Liver (tissue), 9 donors: Measurements from ENCODE around the gene SLC6A5. TPM values are rescaled to one million over a fixed set of nuclear protein-coding genes. Genes with fewer than 3 reads are reported as not detected.

Experiments
- DNase-seq: peaks from one replicate; pipeline ENCODE4 v3.0.0-alpha.2; 2017; ENCODE audit warnings: low spot score
- H3K27ac ChIP-seq, 2 donors: one replicate each; pipeline ENCODE4 v1.7.0; 2013; ENCODE audit warnings: inconsistent platforms in 2 of 2, low read length in 2 of 2, control low read depth in 1 of 2, low read depth in 1 of 2, mild to moderate bottlenecking in 1 of 2
- H3K27me3 ChIP-seq, 4 donors: one replicate each; pipeline versions ENCODE4 v1.6.1 to v1.7.0; 2013; ENCODE audit warnings: low read length in 3 of 4, inconsistent platforms in 1 of 4, mild to moderate bottlenecking in 1 of 4, moderate library complexity in 1 of 4; ENCODE audit not compliant: control insufficient read depth in 4 of 4, insufficient read depth in 4 of 4
- H3K36me3 ChIP-seq, 4 donors: one replicate each; pipeline versions ENCODE4 v1.6.1 to v1.7.0; 2013; ENCODE audit warnings: low read length in 3 of 4, mild to moderate bottlenecking in 3 of 4, low read depth in 1 of 4, moderate library complexity in 1 of 4; ENCODE audit not compliant: control insufficient read depth in 4 of 4, insufficient read depth in 3 of 4
- H3K4me1 ChIP-seq, 4 donors: one replicate each; pipeline versions ENCODE4 v1.6.1 to v1.7.0; 2013; ENCODE audit warnings: low read length in 3 of 4, mild to moderate bottlenecking in 3 of 4, moderate library complexity in 1 of 4; ENCODE audit not compliant: control insufficient read depth in 4 of 4, insufficient read depth in 4 of 4
- H3K4me3 ChIP-seq, 3 donors: one replicate each; pipeline versions ENCODE4 v1.6.1 to v1.7.0; 2013; ENCODE audit warnings: low read length in 3 of 3, control low read depth in 1 of 3, low read depth in 1 of 3, mild to moderate bottlenecking in 1 of 3
- H3K9ac ChIP-seq, 2 donors: one replicate each; pipeline ENCODE4 v1.7.0; 2013; ENCODE audit warnings: low read length in 2 of 2, mild to moderate bottlenecking in 2 of 2, moderate library complexity in 2 of 2, control low read depth in 1 of 2, low read depth in 1 of 2
- H3K9me3 ChIP-seq, 4 donors: one replicate each; pipeline versions ENCODE4 v1.6.1 to v1.7.0; 2013; ENCODE audit warnings: low read length in 3 of 4; ENCODE audit not compliant: control insufficient read depth in 4 of 4
- EGR1 ChIP-seq, 2 donors: IDR thresholded peaks; 2 replicates each; pipeline ENCODE4 v1.6.1; 2016 to 2018; ENCODE audit warnings: antibody characterized with exemption in 2 of 2, low read depth in 2 of 2
- FOXA1 ChIP-seq: IDR thresholded peaks from 2 replicates; pipeline ENCODE4 v1.6.1; 2016; ENCODE audit warnings: antibody characterized with exemption
- FOXA2 ChIP-seq: IDR thresholded peaks from 2 replicates; pipeline ENCODE4 v1.6.1; 2016; ENCODE audit warnings: antibody characterized with exemption
- GABPA ChIP-seq, 2 donors: IDR thresholded peaks in 1 of 2; conservative IDR thresholded peaks in 1 of 2; 2 replicates each; pipeline ENCODE4 v1.6.1; 2016; ENCODE audit warnings: antibody characterized with exemption in 2 of 2, mild to moderate bottlenecking in 1 of 2, moderate library complexity in 1 of 2
- HNF4G ChIP-seq: IDR thresholded peaks from 2 replicates; pipeline ENCODE4 v1.6.1; 2016; ENCODE audit warnings: antibody characterized with exemption
- JUND ChIP-seq, 2 donors: IDR thresholded peaks; 2 replicates each; pipeline ENCODE4 v1.6.1; 2016; ENCODE audit warnings: antibody characterized with exemption in 2 of 2
- NR2F2 ChIP-seq: IDR thresholded peaks from 2 replicates; pipeline ENCODE4 v1.6.1; 2016; ENCODE audit warnings: antibody characterized with exemption
- RAD21 ChIP-seq, 2 donors: IDR thresholded peaks; 2 replicates each; pipeline ENCODE4 v1.6.1; 2016; ENCODE audit warnings: antibody characterized with exemption in 2 of 2, mild to moderate bottlenecking in 2 of 2
- SP1 ChIP-seq: IDR thresholded peaks from 2 replicates; pipeline ENCODE4 v1.6.1; 2018; ENCODE audit warnings: antibody characterized with exemption, mild to moderate bottlenecking
- TAF1 ChIP-seq: conservative IDR thresholded peaks from 2 replicates; pipeline ENCODE4 v1.6.1; 2016; ENCODE audit warnings: antibody characterized with exemption, mild to moderate bottlenecking
- YY1 ChIP-seq: IDR thresholded peaks from 2 replicates; pipeline ENCODE4 v1.6.1; 2016; ENCODE audit warnings: antibody characterized with exemption, mild to moderate bottlenecking
- WGBS: extraction: QIAGEN DNeasy Blood & Tissue Kit; methylation state at CpG from one replicate; pipeline ENCODE4 v1.1.7; 2013; 5-methylcytosine and 5-hydroxymethylcytosine counted together
- polyA plus RNA-seq, 2 donors: library from polyadenylated mRNA; stranded (reverse) in 1 of 2; unstranded in 1 of 2; fragments of 200-250 nt in 1 of 2; fragments of >200 nt in 1 of 2; fragmentation: Nextera tagmentation in 1 of 2; extraction: Ambion mirVana in 1 of 2; gene quantifications; one replicate each; pipeline versions ENCODE4 v1.2.1 to v1.2.3, GENCODE V29; 2013 to 2015
- total RNA-seq, 2 donors: library from RNA; depleted of rRNA; stranded (reverse); fragments of >200 nt; gene quantifications; one replicate each; pipeline ENCODE4 v1.2.3, GENCODE V29; 2014
- TF ChIP-seq, protein P1 (sequence below): IDR thresholded peaks from 2 replicates; pipeline ENCODE4 v1.6.1; 2016; ENCODE audit warnings: antibody characterized with exemption
- TF ChIP-seq, protein P2 (sequence below): IDR thresholded peaks from 2 replicates; pipeline ENCODE4 v1.6.1; 2016; ENCODE audit warnings: antibody characterized with exemption
- TF ChIP-seq, protein P3 (sequence below): IDR thresholded peaks from 2 replicates; pipeline ENCODE4 v1.6.1; 2016; ENCODE audit warnings: antibody characterized with exemption
- TF ChIP-seq, protein P4 (sequence below): IDR thresholded peaks from 2 replicates; pipeline ENCODE4 v1.6.1; 2016; ENCODE audit warnings: antibody characterized with exemption, mild to moderate bottlenecking
- TF ChIP-seq, protein P5 (sequence below): fragments of 150-350 bp; IDR thresholded peaks from 2 replicates; pipeline ENCODE4 v1.5.1; 2017; ENCODE audit warnings: improper control_type of control experiment, low read depth, low read length; ENCODE audit not compliant: missing input control
- donor health status: healthy.
- donor health status: healthy.
- donor health status: healthy.
- donor health status: healthy.
- donor health status: healthy.

Gene SLC6A5
- total and polyA plus RNA-seq, 4 donors = not detected

DNA sequence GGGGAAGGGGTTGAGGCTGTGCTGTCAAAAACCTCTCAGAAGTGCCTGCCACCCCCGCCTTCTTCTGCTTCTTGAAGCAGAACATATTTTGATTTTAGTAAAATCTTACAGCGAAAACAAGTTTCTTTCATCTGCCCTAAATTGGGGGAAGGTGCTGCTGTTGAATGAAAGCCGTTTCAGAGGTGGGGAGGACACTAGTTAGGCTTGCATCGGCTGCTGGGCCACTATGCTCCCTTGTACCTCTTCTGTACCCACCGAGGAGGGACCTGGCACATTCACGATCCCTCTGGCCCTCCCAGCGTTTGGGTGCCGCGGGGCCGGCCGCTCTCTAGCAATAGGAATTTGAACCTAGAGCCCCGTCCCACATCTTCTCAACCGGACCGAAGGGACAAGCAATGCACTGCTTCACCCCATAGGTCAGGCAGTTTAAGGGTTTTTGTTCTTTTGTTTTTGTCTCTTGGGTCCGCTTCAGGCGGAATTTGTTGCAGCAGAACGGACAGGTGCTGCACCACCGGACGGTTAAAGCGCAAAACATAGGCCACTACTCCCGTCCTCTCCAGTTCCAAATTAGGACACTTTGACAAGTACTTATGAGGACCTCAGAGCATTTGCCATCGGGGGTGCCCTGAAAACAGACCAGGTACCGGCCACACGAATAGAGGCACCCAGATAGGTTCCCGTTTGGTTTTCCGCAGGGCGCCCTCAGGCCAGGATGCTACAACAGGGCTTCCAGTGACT, 5.6 kb downstream of the SLC6A5 start:
- Histone ChIP-seq H3K4me1 (peaks cover 0 to 10% (median 2%) of the 10 kb centered on the region in 4 donors), H3K36me3 (no peaks in the 10 kb centered on the region), H3K9ac (no peak overlapping the region), H3K27me3 (peaks cover 2 to 13% (median 6%) of the 10 kb centered on the region in 4 donors), H3K9me3 (no peaks in the 10 kb centered on the region), H3K27ac (no peak overlapping the region), H3K4me3 (no peak overlapping the region)
- DNase-seq = no peak
- TF ChIP-seq, protein P1, sequence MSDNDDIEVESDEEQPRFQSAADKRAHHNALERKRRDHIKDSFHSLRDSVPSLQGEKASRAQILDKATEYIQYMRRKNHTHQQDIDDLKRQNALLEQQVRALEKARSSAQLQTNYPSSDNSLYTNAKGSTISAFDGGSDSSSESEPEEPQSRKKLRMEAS = no peak
- TF ChIP-seq, protein P2, sequence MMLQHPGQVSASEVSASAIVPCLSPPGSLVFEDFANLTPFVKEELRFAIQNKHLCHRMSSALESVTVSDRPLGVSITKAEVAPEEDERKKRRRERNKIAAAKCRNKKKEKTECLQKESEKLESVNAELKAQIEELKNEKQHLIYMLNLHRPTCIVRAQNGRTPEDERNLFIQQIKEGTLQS = no peak
- TF ChIP-seq FOXA1 = no peak
- TF ChIP-seq FOXA2 = no peak
- TF ChIP-seq, protein P3, sequence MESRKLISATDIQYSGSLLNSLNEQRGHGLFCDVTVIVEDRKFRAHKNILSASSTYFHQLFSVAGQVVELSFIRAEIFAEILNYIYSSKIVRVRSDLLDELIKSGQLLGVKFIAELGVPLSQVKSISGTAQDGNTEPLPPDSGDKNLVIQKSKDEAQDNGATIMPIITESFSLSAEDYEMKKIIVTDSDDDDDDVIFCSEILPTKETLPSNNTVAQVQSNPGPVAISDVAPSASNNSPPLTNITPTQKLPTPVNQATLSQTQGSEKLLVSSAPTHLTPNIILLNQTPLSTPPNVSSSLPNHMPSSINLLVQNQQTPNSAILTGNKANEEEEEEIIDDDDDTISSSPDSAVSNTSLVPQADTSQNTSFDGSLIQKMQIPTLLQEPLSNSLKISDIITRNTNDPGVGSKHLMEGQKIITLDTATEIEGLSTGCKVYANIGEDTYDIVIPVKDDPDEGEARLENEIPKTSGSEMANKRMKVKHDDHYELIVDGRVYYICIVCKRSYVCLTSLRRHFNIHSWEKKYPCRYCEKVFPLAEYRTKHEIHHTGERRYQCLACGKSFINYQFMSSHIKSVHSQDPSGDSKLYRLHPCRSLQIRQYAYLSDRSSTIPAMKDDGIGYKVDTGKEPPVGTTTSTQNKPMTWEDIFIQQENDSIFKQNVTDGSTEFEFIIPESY = no peak
- no peak for TF ChIP-seq YY1
- no peak for TF ChIP-seq RAD21 (IDR thresholded peaks at IDR 0.05)
- no peak for TF ChIP-seq GABPA (IDR thresholded peaks at IDR 0.05 in 1 of 2, conservative IDR thresholded peaks at IDR 0.05 in 1 of 2)
- no peak for TF ChIP-seq NR2F2
- TF ChIP-seq SP1 = no peak
- 12% methylated on average over 27 of the region's 27 CpGs for WGBS

DNA sequence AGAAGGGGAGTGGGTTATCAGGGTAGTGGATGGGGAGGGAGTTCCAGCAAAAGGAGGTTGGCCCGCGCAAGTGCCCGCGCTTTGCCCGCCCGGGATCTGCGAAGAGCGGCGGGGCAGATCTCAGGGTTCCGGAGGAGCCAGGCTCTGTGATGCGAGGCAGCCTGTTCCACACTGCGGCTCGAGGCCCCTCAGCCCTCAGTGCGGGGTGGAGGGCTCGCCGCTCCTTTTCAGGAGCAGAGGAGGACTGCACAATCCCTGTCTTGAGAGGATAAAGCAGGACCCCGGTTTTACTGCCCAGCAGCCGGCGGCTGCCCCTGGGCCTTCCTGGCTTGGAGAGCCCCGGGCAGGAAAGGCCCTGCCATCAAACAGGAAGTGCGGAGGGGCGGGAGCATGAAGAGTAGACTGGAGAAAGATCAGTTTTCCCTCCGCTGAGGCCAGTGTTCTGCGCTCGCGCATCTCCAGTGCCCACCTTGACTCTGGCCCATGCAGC, 6.2 kb downstream of the SLC6A5 start:
- Histone ChIP-seq H3K27ac (no peak overlapping the region), H3K9ac (no peak overlapping the region), H3K9me3 (no peaks in the 10 kb centered on the region), H3K36me3 (no peaks in the 10 kb centered on the region), H3K4me1 (peaks cover 0 to 13% (median 3%) of the 10 kb centered on the region in 4 donors), H3K4me3 (no peak overlapping the region), H3K27me3 (peaks cover 2 to 13% (median 5%) of the 10 kb centered on the region in 4 donors)
- no peak for TF ChIP-seq EGR1 (IDR thresholded peaks at IDR 0.05; ENCODE audit: low read depth in 2 of 2)
- no peak for TF ChIP-seq RAD21 (IDR thresholded peaks at IDR 0.05)
- no peak for DNase-seq
- 8% methylated on average over 26 of the region's 26 CpGs for WGBS

DNA sequence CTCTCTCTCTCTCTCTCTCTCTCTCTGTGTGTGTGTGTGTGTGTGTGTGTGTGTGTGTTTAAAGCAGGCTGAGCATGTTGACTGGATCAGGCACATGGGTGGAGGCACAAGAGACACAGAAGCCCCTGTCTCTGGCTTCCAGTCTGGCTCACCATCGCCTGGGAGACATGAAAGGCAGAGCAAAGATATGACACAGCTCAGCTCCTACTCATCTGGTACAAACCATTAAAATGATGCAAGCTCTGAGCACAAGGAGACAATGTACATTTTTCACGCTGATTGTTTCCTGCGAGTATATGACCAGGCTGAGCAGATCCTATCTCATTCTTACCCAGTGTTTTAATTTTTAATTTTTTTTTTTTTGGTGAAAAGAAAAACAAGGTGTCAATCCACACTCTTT, 9.5 kb downstream of the SLC6A5 start:
- H3K4me3 ChIP-seq = no peak overlapping the region
- peaks cover 2 to 8% (median 4%) of the 10 kb centered on the region in 4 donors for H3K27me3 ChIP-seq
- no peak overlapping the region for H3K27ac ChIP-seq
- no peak for TF ChIP-seq GABPA (IDR thresholded peaks at IDR 0.05 in 1 of 2, conservative IDR thresholded peaks at IDR 0.05 in 1 of 2)
- TF ChIP-seq FOXA1 = no peak
- no peak for TF ChIP-seq JUND (IDR thresholded peaks at IDR 0.05)
- TF ChIP-seq FOXA2 = no peak
- no peak for TF ChIP-seq TAF1
- TF ChIP-seq HNF4G = no peak
- TF ChIP-seq, protein P4, sequence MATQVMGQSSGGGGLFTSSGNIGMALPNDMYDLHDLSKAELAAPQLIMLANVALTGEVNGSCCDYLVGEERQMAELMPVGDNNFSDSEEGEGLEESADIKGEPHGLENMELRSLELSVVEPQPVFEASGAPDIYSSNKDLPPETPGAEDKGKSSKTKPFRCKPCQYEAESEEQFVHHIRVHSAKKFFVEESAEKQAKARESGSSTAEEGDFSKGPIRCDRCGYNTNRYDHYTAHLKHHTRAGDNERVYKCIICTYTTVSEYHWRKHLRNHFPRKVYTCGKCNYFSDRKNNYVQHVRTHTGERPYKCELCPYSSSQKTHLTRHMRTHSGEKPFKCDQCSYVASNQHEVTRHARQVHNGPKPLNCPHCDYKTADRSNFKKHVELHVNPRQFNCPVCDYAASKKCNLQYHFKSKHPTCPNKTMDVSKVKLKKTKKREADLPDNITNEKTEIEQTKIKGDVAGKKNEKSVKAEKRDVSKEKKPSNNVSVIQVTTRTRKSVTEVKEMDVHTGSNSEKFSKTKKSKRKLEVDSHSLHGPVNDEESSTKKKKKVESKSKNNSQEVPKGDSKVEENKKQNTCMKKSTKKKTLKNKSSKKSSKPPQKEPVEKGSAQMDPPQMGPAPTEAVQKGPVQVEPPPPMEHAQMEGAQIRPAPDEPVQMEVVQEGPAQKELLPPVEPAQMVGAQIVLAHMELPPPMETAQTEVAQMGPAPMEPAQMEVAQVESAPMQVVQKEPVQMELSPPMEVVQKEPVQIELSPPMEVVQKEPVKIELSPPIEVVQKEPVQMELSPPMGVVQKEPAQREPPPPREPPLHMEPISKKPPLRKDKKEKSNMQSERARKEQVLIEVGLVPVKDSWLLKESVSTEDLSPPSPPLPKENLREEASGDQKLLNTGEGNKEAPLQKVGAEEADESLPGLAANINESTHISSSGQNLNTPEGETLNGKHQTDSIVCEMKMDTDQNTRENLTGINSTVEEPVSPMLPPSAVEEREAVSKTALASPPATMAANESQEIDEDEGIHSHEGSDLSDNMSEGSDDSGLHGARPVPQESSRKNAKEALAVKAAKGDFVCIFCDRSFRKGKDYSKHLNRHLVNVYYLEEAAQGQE = no peak
- TF ChIP-seq, protein P2 = no peak
- TF ChIP-seq, protein P3 = no peak
- no peak for TF ChIP-seq RAD21 (IDR thresholded peaks at IDR 0.05)
- TF ChIP-seq, protein P5, sequence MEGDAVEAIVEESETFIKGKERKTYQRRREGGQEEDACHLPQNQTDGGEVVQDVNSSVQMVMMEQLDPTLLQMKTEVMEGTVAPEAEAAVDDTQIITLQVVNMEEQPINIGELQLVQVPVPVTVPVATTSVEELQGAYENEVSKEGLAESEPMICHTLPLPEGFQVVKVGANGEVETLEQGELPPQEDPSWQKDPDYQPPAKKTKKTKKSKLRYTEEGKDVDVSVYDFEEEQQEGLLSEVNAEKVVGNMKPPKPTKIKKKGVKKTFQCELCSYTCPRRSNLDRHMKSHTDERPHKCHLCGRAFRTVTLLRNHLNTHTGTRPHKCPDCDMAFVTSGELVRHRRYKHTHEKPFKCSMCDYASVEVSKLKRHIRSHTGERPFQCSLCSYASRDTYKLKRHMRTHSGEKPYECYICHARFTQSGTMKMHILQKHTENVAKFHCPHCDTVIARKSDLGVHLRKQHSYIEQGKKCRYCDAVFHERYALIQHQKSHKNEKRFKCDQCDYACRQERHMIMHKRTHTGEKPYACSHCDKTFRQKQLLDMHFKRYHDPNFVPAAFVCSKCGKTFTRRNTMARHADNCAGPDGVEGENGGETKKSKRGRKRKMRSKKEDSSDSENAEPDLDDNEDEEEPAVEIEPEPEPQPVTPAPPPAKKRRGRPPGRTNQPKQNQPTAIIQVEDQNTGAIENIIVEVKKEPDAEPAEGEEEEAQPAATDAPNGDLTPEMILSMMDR = no peak
- TF ChIP-seq NR2F2 = no peak
- no peaks in the 10 kb centered on the region for H3K9me3 ChIP-seq
- peaks cover 0 to 8% (median 3%) of the 10 kb centered on the region in 4 donors for H3K4me1 ChIP-seq
- DNase-seq = no peak
- 78% methylated on average over 3 of the region's 3 CpGs for WGBS
- no peaks in the 10 kb centered on the region for H3K36me3 ChIP-seq
- H3K9ac ChIP-seq = no peak overlapping the region
